ENCODE data around the gene KRTAP4-7.

- TF ChIP-seq CTCF (conservative IDR thresholded peaks at IDR 0.05; ENCODE audit: low read depth, low read length) = no peak
- TF ChIP-seq POLR2A (IDR thresholded peaks at IDR 0.05; ENCODE audit: low read depth, low read length) = no peak
- no peak for TF ChIP-seq MAFK (IDR thresholded peaks at IDR 0.05; ENCODE audit: low read depth, low read length)
- no peak for TF ChIP-seq CHD1 (IDR thresholded peaks at IDR 0.05; ENCODE audit: low read depth, low read length)
- no peak for TF ChIP-seq ELK1 (IDR thresholded peaks at IDR 0.05; ENCODE audit: borderline replicate concordance, low read depth, low read length)
- TF ChIP-seq RFX5 (IDR thresholded peaks at IDR 0.05; ENCODE audit: low read depth, low read length) = no peak
- no peak for TF ChIP-seq RAD21 (IDR thresholded peaks at IDR 0.05; ENCODE audit: low read length)
- TF ChIP-seq MAZ (IDR thresholded peaks at IDR 0.05; ENCODE audit: borderline replicate concordance, low read depth, low read length) = no peak
Measured at GRCh38 chr17:41101586-41102259, 17.8 kb downstream of the KRTAP4-7 start, which contains the start of gene KRTAP4-16.
